IPS DF 4.7 (cell line): ENCODE results near the gene NDUFA5.
A peak's percentile ranks its signal among the peaks of the same experiment; 100 is the strongest.

Experiments
- DNase-seq: peaks from one replicate; pipeline ENCODE4 v3.0.0-alpha.2; 2013; ENCODE audit warnings: low spot score; ENCODE audit errors: extremely low read depth

Gene NDUFA5

DNA sequence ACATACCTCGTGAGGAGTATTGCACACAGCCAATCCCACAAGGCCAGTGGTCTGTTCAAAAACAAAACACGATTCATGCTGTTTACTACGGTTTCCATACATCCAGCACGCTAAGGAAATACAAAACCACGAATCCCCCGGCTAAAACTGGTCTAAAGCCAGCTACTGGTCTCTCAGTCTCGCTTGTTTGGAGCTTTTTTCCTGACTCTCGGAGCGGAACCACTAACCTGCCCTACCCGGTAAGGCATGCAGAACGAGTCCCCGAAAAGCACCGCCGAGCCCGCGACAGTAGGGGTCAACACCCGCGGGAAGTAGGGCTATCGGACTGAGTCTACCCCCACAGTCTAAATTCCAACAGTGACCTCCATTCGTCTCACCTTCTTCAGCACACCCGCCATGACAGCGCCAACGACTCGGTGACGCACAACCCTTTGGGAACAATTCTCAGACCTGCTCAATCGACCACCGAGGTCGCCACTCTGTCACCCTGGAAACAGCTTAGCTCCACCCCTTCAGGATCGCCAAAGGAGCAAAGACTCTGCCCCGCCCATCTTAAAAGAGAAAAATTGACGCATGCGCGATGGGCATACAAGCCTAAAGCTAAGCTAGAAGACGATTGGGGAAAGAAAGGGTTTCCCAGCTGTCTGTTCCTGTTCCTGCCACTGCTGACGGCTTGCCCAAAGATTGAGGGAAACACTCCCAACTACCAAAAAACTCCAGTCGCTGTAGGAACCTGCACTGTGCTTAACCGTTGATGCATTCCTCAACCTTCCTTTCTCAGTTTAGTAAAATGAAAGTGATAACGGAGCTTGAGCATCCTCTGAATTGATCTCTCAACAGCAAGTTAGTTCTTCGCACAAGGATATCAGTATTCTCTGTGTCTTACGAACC lies at the start of gene NDUFA5:
TSS of gene NDUFA5 (minus strand) at position 421 of the 891 bp plus-strand sequence. CDS start at position 398, 23 bp downstream.
- peak; percentile 95 for DNase-seq

DNA sequence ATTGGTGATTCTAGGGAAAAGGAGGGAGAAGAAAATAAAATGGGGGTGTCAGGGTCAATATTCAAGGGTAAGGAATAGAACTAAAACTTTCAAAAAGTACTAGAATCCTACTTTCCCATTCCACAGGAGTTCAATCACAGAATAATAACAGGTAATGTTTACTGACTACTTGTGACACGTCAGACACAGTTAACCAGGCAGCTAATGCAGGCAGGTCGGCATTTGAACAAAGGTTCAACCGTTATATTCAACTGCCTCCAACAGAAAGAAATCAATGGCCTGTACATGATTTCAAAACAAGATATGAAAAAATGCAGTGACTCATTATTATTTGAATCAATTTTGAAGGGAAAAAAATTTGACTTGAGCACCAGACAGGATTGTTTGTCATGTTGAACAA lies 47.1 kb upstream of the NDUFA5 start:
- no peak for DNase-seq

DNA sequence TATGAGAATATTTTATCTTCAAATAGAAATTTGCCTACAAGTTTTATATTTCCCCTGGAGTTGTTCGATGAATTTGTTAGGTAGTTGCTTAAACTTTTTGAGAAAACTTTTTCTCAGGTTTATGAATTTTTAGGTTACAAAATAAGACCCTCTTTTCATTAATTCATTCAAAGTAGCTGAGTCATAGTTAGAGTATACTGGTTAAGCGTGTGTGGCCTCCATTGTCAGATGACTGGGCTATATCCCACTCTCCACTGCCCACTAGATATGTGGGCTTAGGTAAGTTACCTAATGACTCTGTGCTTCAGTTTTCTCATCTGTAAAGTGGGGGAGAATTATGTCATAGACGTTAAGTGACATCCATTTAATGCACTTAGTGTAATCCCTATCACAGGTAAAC lies 45.0 kb upstream of the NDUFA5 start:
- no peak for DNase-seq

DNA sequence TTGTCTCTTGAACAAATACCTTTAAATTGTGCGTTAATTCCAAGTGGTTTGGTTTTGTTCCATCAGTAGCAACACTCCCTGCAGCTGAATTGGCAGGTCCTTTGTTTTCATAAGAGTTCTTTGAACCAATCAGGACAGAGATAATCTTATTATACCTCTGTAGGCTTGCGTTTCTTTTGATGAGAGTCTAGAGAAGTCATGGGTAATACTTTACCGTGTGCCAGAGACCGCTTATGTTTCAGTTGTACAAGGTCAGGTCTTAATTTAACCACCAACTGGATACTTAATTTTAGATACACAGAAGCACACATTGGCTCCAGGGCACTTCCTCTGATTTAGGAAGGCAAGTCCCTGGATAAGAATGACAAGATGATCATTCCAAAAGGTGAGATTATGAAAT lies 43.9 kb upstream of the NDUFA5 start, which contains the start of gene ASB15:
TSS of gene ASB15 (plus strand) at position 292 of the 400 bp plus-strand sequence. CDS start 12,682 bp downstream, outside the sequence.
- DNase-seq = no peak

DNA sequence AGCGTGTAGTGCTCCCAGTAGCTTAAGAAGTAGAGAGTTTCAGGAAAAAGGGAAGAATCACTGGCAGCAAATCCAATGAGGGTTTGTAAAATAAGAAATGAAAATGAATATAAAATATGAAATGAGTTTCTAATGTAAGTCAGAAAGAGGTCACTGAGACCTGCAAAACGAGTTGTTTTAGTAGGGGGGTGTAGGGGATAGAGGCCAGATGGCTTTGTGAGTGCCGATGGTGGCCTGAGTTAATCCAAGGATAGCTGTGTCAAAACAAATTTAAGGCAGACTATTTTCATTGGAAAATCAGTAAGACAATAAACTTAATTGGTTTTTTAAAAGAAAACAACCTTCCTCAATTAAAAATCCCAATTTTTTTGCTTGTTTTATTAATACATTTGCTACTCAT lies 43.3 kb upstream of the NDUFA5 start:
- DNase-seq = no peak

DNA sequence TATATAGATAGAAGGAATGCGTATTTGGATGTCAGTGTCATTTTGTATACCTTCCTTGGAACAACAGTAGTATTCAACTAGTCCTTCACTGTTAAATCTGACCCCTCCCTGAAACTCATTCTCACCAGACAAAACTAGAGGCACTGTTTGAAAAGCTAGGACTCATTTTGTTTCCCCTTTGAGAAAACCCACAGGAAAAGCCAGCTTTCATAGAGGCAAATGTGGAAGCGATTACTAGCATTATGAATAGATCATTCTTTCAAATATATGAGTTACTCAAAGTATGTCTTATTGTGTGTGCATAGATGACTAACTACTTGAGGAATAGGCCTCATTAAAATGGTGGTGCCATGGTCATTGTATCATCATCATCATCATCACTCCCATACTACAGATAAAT lies 42.1 kb upstream of the NDUFA5 start:
- no peak for DNase-seq

DNA sequence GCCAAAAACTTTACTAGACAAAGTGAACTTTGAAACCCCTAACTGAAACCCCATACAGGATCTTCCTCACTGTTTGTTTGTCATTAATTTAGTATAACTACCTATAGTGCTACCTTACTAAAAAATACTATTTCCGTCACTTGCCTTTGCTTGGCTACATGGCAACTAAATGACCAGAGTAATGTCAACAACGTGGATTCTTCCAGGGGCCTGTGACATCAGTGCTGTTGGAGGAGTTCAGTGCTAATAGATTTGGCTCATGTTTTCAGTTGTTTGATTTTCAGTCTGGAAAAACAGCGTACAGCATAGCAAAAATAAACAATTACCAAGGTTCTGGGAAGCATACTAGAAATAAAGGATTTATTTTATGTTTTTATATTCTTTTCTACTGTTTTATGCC lies 41.0 kb upstream of the NDUFA5 start:
- DNase-seq = no peak

DNA sequence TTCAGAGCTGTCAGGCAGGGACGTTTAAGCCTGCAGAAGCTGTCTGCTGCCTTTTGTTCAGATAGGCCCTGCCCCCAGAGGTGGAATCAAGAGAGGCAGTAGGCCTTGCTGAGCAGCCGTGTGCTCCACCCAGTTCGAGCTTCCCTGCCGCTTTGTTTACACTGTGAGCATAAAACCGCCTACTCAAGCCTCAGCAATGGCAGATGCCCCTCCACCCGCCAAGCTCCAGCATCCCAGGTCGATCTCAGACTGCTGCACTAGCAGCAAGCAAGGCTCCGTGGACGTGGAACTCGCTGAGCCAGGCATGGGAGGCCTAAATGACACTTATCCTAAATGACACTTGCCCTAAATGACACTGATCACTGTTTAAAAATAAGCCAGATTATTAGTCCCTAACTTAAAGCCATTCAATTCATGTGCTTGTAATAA lies 37.2 kb upstream of the NDUFA5 start:
- no peak for DNase-seq

DNA sequence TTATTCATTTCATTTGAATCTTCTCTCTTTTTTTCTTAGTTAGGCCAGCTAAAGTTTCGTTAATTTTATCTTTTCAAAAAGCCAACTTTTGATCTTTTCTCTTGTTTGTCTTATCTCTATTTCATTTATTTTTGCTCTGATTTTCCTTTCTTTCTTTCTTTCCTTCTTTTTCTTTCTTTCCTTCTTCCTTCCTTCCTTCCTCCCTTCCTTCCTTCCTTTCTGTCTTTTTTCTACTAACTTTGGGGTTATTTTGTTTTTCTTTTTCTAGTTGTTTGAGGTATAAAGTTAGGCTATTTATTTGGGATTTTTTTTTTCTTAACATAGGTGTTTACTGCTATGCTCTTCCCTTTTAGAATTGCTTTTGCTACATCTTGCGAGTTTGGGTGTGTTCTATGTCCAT lies 30.8 kb upstream of the NDUFA5 start:
- no peak for DNase-seq

DNA sequence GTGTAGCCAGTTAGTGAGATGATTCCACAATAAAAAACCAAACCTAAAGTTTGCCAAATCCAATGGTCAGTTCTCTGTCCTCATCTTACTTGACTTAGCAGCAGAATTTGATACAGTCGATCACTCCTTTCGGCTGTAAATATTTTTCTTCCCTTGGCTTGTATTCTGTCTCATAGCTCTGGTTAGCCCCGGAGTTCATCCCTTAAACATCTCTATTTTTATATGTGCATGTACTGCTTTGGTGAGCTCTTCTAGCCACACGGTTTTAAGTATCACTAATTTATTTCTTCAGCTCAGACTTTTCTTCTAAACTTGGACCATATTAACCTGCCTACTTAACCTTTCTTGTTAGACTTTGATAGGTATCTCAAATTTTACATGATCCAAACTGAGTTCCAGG lies 26.2 kb upstream of the NDUFA5 start:
- no peak for DNase-seq

DNA sequence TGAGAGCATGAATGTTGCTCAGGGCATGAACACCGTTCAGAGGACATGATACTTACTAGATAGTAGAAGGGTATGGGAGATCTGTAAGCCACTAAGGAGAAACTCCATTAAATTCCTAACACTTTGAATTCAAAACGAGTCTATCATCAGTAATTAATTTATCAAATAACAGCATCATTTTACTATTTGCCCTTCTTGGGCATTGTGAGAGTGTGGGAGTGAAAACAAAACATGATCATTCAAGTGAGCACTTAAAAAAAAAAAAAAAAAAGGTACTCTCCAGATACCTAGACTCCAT lies 23.5 kb upstream of the NDUFA5 start:
- no peak for DNase-seq

DNA sequence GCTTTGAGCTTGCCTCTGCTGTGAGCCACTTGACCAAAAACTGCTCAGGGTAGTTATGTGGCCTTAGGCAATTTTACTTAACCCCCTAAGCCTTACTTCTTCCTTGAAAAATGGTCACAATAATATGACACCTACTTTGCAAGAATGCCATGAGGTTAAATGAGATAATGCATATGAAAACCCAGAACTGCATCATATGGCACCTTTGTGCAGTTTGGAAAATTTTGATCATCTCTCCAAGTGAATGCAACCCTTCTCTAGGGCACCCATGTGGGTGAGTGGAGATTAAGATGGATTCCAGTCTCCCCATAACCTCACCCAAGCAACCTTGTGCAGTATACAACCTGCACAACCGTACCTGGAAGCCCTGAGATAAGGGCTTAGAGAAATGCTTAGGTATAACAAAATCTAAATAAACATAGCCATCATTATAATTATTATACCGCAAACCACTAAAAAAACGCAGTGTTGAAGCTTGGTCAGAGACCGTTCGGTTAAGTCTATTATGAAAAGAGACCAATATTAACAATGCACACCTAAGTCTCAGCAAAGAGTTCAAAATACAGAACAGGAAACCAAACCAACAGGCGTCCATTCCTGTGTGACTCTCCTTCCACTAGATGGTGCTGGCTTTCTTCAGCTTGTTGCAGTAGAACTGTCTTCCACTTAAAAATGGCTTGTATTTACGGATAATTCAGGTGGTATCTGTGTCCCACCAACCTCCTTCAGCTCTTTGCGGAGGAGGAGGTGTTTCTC lies 23.0 kb upstream of the NDUFA5 start:
- DNase-seq = no peak

DNA sequence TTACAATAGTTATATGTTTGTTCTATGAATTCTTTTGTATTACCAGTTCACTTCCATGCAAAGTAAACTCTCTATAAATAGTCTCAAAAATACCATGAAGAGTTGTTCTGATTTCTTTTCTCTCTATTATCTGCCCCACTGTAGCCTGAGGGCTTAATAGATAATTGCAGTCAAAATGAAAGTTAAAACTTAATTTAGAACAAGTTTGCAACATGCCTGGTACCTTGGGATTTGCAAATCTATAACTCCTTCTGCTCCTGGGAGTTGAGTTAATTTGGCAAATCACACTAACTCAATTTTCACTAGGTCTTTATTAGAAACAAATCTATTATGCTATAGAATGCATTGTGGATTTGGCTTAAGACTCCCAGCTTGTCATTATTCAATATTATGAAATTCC lies 21.8 kb upstream of the NDUFA5 start:
- no peak for DNase-seq

DNA sequence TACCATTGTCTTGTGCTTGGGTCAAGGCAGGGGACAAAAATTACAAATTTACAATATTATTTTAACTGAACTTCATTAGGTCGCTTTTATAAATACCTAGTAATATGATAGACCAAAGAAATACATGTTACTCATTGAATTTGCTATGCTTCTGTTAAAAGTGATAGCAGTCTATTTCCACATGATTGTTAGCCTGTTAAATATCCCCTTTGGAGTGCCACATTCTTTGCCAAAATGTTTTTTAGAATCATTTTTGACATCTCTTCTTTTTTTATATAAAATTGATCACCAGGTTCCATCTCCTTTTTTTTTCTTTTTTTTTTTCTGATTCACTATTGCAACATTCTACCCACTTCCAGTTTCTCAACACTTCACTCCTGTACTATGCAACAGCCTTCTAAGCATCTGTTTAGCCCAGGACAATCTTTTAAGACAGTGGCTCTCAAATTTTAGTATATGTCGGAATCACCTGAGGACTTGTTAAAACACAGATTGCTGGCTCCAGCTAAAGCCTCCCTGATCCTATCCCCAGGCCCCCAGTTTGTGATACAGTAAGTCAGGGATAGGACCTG lies 16.4 kb upstream of the NDUFA5 start:
- no peak for DNase-seq

DNA sequence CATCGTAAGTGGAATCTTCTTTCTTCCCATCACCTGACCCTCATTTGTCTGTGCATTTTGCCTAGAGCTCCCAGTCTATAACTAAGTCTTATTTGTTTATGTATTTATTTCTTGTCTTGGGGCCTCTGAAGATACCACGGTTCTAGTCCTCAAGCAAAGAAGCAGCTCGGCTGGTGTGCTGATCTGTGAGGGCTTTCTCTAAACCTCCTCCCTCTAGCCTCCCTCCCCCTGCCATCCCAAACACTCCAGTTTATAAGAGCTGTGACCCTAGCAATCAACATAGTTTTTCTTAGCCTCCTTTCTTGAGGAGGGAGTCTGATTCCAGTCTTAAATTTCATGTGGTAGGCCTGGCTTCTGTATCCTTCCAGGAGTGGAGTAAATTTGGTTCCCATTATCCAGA lies 15.7 kb upstream of the NDUFA5 start:
- no peak for DNase-seq

DNA sequence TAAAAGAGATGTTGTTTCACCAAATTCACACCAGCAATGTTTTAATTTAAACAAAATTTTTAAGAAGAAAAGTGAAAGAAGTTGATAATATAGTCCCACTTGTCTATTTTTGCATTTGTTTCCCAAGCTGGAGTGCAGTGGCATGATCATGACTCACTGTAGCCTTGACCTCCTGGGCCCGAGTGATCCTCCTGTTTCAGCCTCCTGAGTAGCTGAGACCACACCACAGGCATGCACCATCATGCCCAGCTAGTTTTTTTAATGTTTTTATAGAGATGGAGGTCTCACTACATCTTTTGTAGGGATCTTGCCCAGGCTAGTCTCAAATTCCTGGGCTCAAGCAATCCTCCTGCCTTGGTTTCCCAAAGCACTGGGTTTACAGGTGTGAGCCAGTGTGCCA lies 14.1 kb upstream of the NDUFA5 start:
- no peak for DNase-seq

DNA sequence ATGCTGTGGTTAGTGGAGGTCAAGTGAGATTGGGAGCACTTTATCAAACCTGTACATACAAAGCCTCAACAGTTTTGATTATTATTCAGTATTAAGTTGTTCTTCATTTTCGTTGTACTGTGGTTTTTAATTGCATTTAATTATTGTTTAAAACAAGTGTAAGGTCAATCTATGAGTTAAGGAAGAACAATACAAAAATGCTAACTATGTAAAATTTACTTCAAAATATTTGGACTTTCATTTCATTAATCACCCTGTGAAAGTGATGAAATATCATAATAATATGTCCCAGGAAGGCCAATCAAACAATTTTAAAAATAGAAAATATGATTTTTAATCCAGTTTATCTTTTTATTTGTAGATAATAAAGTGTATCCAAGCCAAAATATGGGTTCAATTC lies 13.6 kb upstream of the NDUFA5 start:
- DNase-seq = no peak

DNA sequence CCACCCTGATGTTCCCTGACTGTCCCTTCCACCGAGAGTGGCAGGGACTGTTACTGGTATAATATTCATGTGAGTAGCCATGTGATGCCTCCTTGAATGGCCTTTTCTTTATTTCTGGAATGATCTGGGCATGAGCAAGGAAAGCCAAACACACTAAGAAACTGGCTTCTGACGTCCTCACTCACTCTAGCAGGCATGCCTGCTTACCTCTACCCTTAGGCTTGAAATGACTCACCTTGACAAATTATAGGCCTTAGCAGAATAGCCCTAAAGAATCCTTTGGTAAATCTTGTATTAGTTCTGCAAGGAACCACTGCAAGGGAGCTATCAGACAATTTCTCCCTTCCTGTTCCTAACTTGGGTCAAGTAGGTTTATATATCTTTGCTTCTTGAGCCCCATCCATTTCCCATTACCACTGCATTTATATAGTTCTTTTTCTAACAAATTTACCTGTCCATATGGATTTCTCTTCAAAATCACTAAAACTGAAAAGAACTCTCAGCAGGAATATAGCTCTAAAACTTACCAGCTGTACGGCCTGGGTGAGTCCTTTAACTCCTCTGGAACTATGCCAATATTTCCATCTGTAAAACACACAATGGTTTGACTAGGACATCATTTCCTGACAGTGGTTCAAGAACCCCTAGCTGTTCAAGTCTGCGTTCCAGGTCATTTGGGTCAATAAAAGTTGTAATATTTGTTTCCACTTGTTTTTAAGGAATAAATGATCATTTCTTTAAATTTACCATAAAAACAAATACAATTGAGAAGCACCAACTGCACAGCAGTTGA lies 13.0 kb upstream of the NDUFA5 start:
- no peak for DNase-seq

DNA sequence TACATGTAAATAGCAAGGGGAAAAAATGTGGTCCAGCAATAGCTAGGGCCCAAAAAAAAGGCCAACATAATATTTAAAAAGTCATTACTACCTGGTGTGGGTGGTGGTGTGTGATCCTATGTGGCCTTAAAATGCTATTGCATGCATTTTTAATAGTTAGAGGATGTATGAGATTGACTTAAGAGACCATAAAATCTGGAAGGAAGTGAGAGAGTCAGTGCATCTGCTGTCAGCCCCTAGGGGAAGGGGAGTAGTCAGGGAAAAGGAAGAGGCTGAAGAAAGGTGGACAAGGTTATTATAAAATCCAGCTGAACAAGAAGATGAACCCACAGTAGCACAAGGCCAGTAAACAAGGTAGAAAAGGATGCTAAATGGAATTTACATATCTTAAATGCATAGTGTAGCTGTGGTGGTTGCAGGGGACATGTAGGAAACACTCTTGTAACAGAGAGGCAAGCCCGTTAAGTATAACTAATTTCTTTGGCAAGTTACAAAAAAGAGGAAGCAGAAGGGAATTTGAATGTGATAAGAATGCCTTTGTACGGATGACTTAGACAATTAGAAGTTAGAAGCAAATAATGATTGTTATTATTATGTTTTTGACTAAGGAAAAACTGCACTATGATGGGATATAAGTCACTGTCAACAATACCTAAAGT lies 11.9 kb upstream of the NDUFA5 start:
- no peak for DNase-seq

DNA sequence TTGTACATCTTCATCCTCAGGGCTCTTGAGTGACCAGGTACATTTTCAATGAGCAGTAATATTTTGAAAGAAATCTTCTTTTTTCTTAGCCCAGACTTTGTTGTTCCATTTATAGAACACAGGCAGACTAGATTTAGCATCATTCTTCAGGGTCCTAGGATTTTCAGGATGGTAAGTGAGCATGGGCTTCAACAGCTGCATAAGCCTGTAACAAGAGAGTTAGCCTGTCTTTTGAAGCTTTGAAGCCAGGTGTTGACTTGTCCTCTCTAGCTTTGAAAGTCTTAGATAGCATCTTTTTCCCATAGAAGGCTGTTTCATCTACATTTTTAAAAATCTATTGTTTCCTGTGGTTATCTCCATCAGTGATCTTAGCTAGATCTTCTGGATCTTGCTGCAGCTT lies 4.5 kb upstream of the NDUFA5 start:
- DNase-seq = no peak

DNA sequence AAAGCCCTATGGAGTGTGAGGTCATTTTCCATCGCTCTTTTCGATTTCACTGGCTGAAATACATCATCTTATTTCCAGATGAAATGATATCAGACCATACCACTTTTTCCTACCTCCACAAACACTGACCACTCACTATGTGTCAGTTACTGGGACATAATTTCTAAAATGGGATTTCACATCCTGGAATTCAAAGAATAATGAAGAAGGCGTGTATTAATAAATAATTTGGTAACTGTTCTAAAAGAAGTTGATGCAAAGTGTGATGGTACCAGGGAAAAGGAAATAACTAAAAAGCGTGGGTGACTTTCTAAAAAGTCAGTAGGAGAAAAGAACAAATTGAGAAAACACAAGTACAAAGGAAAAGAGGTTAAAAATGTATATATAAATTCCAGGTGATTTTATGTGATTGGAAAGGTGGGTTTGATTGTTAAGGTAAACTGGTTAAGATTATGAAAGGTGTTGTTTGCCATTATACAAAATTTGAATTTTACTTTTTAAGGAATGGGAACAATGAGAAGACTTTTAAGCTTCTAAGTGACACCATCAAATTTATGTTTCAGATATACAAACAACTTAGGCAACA lies 764 bp upstream of the NDUFA5 start:
- no peak for DNase-seq
